Measurements from ENCODE around the gene ULK1.

ULK1 gene

DNA sequence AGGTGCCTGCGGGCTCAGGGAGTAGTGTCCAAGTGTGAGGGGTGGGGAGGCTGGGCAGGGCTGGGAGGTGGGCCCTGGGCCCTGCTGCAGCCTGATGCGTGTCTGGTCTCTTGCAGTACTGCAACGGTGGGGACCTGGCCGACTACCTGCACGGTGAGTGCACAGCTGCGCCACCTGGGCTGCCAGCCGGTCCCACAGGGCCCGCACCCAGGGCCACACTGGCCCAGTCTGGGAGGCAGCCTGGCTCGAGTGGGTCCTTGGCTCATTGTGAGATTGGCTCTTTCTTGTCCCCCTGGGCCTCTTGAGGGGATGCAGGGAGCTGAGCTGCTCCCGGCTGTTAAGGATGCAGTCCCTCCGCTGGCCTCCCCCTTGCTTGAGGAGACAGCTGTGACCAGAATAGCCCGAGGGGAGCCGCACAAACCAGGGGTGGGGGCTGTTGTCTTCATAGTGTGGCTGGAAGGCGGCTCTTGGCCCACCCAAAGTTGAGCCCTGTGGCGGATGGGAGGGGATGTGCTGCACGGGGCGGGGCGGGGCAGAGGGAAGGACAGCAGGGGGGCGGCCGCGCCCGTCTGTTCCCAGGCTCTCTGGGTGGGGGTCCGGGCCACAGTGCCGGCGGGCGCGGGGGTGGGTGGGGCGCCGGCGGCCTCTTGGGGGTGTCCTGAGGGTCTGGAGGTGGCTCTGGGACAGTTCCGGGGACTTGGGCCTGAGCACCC, 13.1 kb downstream of the ULK1 start:
- no peak for DNase-seq (ENCODE audit: low read depth in 2 of 2)

DNA sequence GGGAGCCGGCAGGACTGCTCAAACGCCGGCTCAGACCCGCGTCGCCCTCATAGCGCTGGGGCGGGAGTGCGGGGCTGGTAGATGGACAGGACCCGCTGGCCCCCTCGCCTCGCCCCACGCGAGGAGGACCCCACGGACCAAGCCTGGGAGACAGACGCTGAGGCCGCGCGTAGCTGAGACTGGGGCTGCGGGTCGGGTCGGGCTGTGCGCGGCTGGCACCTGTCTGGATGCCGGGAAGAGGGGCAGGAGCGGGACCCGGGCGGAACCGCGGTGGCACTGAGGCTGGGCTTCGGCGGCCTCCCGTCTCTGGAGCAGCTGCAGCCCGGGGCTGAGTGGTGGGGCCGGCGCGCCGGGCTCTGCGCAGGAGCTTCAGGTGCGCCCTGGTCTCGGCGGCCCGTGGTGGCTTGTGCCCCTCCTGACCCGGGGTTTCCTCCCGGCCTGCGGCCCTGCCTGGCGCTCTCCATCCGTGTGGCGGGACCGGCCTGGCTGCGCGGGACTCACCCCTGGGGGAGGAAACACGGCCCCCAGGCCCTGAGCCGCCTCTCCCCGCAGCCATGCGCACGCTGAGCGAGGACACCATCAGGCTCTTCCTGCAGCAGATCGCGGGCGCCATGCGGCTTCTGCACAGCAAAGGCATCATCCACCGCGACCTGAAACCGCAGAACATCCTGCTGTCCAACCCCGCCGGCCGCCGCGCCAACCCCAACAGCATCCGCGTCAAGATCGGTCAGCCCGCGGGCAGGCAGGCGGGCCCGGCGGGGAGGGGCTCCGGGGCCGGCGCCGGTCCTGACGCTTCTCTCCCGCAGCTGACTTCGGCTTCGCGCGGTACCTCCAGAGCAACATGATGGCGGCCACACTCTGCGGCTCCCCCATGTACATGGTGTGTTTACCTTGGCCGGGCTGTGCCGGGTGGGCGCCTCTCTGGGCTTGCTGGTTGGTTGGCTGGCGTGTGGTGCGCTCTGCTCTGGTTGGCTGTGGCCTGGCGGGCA, 14.0 kb downstream of the ULK1 start:
- DNase-seq (ENCODE audit: low read depth in 2 of 2), result no peak

- no peak for DNase-seq (ENCODE audit: low read depth in 2 of 2)
These were observed 14.8 kb downstream of the ULK1 start for GRCh38 chr12:131909081-131909751.

GRCh38 chr12:131909752-131910219, 15.4 kb downstream of the ULK1 start:
- no peak for DNase-seq (ENCODE audit: low read depth in 2 of 2)

DNA sequence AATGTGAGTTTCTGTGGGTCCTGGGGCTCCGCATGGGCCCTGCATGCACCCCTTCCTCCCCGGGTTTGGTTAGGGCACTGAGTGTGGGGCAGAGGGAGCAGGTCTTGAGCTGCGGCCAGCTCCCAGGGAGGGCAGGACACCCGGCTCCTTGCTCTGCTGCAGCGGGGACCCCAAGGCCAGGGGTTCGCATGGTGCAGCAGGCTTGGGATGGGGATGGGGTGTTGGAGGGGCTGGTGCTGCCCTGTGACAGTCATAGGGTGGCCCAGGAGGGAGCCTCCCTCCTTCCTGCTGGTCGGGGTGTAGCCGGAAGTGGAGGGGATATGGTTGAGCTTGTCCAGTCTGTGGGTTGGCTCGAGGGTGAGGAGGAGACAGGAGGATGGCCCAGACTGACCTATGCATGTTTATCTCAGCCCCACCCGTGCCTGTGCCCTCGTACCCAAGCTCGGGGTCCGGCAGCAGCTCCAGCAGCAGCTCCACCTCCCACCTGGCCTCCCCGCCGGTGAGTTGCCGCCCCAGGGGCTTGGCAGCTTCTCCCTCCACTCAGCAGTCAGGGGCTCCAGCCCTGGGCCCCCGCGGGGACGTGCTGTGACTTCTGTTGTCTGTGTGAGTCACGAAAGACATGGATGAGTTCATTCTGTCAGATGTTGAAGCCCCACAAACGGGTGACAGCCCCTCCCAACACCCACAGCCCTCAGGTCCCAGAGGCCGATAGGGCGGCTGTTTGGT, 16.0 kb downstream of the ULK1 start:
- no peak for DNase-seq (ENCODE audit: low read depth in 2 of 2)

- no peak for DNase-seq (ENCODE audit: low read depth in 2 of 2)
These were observed 16.7 kb downstream of the ULK1 start for GRCh38 chr12:131911028-131911650.

GRCh38 chr12:131911851-131912477, 17.5 kb downstream of the ULK1 start:
- no peak for DNase-seq (ENCODE audit: low read depth in 2 of 2)

DNA sequence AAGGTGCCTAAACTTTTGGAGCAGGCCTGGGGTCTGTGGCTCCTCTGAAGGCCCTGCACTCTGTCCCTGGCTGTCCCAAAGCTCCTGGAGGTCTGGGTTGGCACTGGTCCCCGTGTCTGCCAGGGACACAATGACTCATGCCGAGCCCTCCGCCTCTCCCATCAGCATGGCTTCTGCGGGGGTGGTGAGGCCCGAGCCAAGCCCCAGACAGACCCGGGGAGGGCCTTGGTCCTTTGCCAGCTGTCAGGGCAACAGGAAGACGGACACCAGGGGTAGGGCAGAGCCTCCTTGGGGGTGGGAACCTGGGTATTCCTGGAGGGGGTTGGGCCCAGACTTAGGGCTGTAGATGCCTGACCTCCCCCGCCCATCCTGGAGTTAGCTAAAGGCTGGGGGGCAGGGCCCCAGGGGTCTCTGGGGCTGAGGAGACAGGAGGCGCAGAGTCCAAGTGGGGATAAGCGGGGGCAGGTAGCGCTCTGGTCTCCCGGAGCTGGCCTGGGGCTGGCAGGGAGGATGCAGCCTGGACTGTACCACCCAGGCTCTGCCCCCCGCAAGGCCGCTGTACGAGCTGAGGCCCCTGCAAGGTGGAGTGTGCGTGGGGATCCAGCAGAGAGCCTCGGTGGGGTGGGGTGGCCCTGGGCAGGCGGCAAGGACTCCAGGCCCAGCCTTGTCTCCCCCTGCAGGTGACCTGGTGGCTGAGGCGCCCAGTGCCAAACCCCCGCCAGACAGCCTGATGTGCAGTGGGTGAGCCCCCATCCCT, 18.3 kb downstream of the ULK1 start:
- DNase-seq (ENCODE audit: low read depth in 2 of 2), result no peak

GRCh38 chr12:131913666-131914065, 19.2 kb downstream of the ULK1 start:
- DNase-seq (ENCODE audit: low read depth in 2 of 2), result no peak

- DNase-seq (ENCODE audit: low read depth in 2 of 2), result no peak
These were observed 19.8 kb downstream of the ULK1 start for GRCh38 chr12:131914179-131914702.

- no peak for DNase-seq (ENCODE audit: low read depth in 2 of 2)
These were observed 20.7 kb downstream of the ULK1 start for GRCh38 chr12:131915000-131915689.

GRCh38 chr12:131915823-131916222, 21.4 kb downstream of the ULK1 start:
- DNase-seq (ENCODE audit: low read depth in 2 of 2), result no peak

DNA sequence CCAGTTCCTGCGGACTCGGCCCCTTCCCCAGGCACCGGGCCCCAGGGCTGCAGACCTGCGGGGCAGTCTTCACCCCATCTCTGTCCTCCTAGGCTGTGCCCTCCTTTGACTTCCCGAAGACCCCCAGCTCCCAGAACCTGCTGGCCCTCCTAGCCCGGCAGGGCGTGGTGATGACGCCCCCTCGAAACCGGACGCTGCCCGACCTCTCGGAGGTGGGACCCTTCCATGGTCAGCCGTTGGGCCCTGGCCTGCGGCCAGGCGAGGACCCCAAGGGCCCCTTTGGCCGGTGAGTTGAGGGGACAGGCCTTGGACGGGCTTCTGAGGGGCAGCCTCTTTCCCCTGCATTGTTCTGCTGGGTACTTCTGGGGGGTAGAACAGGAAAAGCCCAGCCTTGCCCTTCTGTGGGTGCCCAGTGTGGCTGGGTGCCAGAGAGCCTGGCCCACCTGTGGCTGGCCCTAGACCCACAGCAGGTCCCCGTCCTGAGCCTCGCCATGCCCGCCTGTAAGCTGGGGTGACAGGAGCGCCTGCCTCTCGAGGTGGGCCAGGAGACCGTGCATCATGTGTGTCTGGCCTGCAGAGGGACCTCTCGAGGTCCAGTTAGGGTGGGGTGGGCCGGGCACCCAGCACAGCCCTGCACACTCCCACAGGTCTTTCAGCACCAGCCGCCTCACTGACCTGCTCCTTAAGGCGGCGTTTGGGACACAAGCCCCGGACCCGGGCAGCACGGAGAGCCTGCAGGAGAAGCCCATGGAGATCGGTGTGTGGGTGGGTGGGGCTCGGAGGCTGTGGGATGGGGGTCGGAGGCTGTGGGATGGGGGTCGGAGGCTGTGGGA, 22.1 kb downstream of the ULK1 start:
- DNase-seq (ENCODE audit: low read depth in 2 of 2), result no peak

DNA sequence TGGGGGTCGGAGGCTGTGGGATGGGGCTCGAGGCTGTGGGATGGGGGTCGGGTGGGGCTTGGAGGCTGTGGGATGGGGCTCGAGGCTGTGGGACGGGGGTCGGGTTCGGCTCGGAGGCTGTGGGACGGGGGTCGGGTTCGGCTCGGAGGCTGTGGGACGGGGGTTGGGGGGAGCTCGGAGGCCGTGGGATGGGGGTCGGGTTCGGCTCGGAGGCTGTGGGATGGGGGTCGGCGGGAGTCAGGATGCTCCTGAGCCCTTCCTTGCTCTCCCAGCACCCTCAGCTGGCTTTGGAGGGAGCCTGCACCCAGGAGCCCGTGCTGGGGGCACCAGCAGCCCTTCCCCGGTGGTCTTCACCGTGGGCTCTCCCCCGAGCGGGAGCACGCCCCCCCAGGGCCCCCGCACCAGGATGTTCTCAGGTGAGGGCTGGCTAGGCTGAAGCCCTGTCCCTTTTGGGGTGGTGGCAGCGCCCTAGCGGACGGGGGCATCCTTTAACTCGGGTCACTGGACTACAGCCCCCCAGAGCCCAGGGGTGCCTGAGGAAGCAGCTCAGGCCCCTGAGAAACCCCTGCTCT, 22.8 kb downstream of the ULK1 start:
- DNase-seq (ENCODE audit: low read depth in 2 of 2), result no peak

- DNase-seq (ENCODE audit: low read depth in 2 of 2), result no peak
These were observed 23.4 kb downstream of the ULK1 start for GRCh38 chr12:131917711-131918306.

GRCh38 chr12:131918311-131919050, 24.1 kb downstream of the ULK1 start:
- no peak for DNase-seq (ENCODE audit: low read depth in 2 of 2)

DNA sequence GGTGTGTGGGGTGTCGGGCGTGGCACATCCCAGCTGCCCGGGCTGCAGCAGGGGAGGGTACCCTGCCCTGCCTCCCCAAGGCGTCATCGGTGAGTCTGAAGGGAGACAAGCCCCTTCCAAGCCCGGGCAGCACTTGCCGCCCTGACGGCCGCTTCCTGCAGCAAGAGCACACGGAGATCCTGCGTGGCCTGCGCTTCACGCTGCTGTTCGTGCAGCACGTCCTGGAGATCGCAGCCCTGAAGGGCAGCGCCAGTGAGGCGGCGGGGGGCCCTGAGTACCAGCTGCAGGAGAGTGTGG, 24.6 kb downstream of the ULK1 start:
- DNase-seq (ENCODE audit: low read depth in 2 of 2), result no peak

Measured in stimulated activated CD8-positive, alpha-beta memory T cell treated with anti-CD3 and anti-CD28 coated beads, Interleukin-15, amount 100 ng/mL, for 4 hours (primary cell).